Activated gamma-delta T cell (primary cell): ENCODE measurements around the gene PRR4.

Experiments used
- DNase-seq: peaks from one replicate; lab custom pipeline; 2025; lab: John Stamatoyannopoulos, UW

Gene PRR4

DNA sequence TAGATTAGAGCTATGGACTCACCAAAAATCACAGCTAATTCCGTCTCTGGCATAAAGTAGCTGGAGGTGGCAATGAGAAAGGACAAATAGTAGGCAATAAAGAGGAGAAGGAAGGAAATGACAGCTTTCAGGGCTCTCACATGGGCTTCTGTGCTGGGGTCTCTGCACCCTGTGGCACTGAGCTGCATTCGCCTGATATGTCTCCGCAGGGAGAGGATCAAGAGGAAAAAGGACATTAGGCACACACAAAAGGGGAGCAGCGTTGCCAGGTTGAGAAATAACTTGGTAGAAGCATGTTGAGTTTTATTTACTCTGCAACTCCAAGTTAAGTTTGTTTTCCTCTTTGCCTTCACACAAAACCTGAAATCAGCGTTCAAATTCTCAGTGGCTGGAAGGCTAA is 47.5 kb downstream of the PRR4 start:
- no peak for DNase-seq
